Activated naive CD4-positive, alpha-beta T cell treated with anti-CD3 and anti-CD28 coated beads for 36 hours (primary cell): ENCODE data around the gene MARCHF5. TPM values are rescaled to one million over a fixed set of nuclear protein-coding genes. Genes with fewer than 3 reads are reported as not detected.
"Not testable (repeated sequence)": the region's sequence is repeated elsewhere in the genome, so short reads cannot be mapped to it uniquely, and the experiment has no call there.

ENCODE experiments used
- CTCF ChIA-PET: fragments of 350-600 bp; sonication (Branson Sonifier 250); formaldehyde crosslinking; loops from one replicate; lab custom pipeline; 2021; ENCODE audit warnings: antibody characterized with exemption; lab: Charles Lee
- DNase-seq: peaks from one replicate; pipeline ENCODE4 v3.0.0-alpha.2; 2020
- H3K27ac Mint-ChIP-seq: one replicate; pipeline ENCODE4 v1.8.0; 2021; ENCODE audit warnings: mild to moderate bottlenecking, mixed read lengths
- H3K27me3 Mint-ChIP-seq: one replicate; pipeline ENCODE4 v1.8.0; 2021; ENCODE audit warnings: low read depth, mixed read lengths
- H3K36me3 Mint-ChIP-seq: one replicate; pipeline ENCODE4 v1.8.0; 2021; ENCODE audit warnings: low read depth, mixed read lengths
- H3K4me1 Mint-ChIP-seq: one replicate; pipeline ENCODE4 v1.8.0; 2021; ENCODE audit warnings: low read depth, mixed read lengths
- H3K4me3 Mint-ChIP-seq: one replicate; pipeline ENCODE4 v1.8.0; 2021; ENCODE audit warnings: mild to moderate bottlenecking, moderate library complexity, mixed read lengths
- H3K9me3 Mint-ChIP-seq: one replicate; pipeline ENCODE4 v1.8.0; 2021; ENCODE audit warnings: mixed read lengths
- intact Hi-C: fragments of 100-400 bp; cut with micrococcal nuclease; formaldehyde crosslinking; loops from one replicate; pipeline ENCODE4 v1.15.1; 2023
- total RNA-seq, 2 experiments: library from RNA; stranded (reverse); gene quantifications; one replicate each; pipeline ENCODE4 v1.2.3, GENCODE V29; 2021

Gene MARCHF5
- total RNA-seq, 2 experiments from 2014 or later = 26.1 to 28.1 TPM

- Mint-ChIP-seq H3K4me1 (peaks cover 31% of the 10 kb centered on the region), H3K9me3 (no peaks in the 10 kb centered on the region), H3K36me3 (peaks cover 23% of the 10 kb centered on the region), H3K27ac (no peak overlapping the region), H3K4me3 (no peak overlapping the region), H3K27me3 (no peaks in the 10 kb centered on the region)
- CTCF ChIA-PET = interaction anchor here (1.4 kb wide), 1 partner anchor 16 kb away, joined by 4 read pairs; no protein-coding TSS in a partner anchor
- DNase-seq = no peak
- intact Hi-C loops = no loop called here
Observed at GRCh38 chr10:92309272-92309671, 18.3 kb downstream of the MARCHF5 start.

GRCh38 chr10:92313750-92314149, 22.8 kb downstream of the MARCHF5 start:
- Mint-ChIP-seq H3K9me3 (no peaks in the 10 kb centered on the region), H3K4me3 (no peak overlapping the region), H3K36me3 (peaks cover 33% of the 10 kb centered on the region), H3K27ac (no peak overlapping the region), H3K27me3 (no peaks in the 10 kb centered on the region), H3K4me1 (peaks cover 13% of the 10 kb centered on the region)
- intact Hi-C loops = no loop called here
- CTCF ChIA-PET = interaction anchor here (0.7 kb wide), 1 partner anchor 261 kb away, joined by 3 read pairs; no protein-coding TSS in a partner anchor
- no peak for DNase-seq

- Mint-ChIP-seq H3K4me1 (peaks cover 4% of the 10 kb centered on the region), H3K27ac (no peak overlapping the region), H3K36me3 (peaks cover 29% of the 10 kb centered on the region), H3K4me3 (no peak overlapping the region), H3K27me3 (no peaks in the 10 kb centered on the region), H3K9me3 (no peaks in the 10 kb centered on the region)
- intact Hi-C loops = no loop called here
- DNase-seq = no peak
- CTCF ChIA-PET = no interaction called here
Observed at GRCh38 chr10:92316610-92317009, 25.6 kb downstream of the MARCHF5 start.

- Mint-ChIP-seq H3K27ac (no peak overlapping the region), H3K36me3 (peaks cover 14% of the 10 kb centered on the region), H3K4me1 (peaks cover 8% of the 10 kb centered on the region), H3K4me3 (no peak overlapping the region), H3K9me3 (no peaks in the 10 kb centered on the region), H3K27me3 (no peaks in the 10 kb centered on the region)
- intact Hi-C loops = no loop called here
- DNase-seq = no peak
- CTCF ChIA-PET = interaction anchor here (0.8 kb wide), 1 partner anchor 12 kb away, joined by 3 read pairs; no protein-coding TSS in a partner anchor
Observed at GRCh38 chr10:92323079-92323478, 32.1 kb downstream of the MARCHF5 start.

GRCh38 chr10:92327445-92328433, 36.8 kb downstream of the MARCHF5 start:
- Mint-ChIP-seq H3K4me3 (no peak overlapping the region), H3K27me3 (no peaks in the 10 kb centered on the region), H3K4me1 (peaks cover 16% of the 10 kb centered on the region), H3K27ac (no peak overlapping the region), H3K36me3 (peaks cover 2% of the 10 kb centered on the region), H3K9me3 (no peaks in the 10 kb centered on the region)
- CTCF ChIA-PET = no interaction called here
- intact Hi-C loops = no loop called here
- DNase-seq = no peak

GRCh38 chr10:92328993-92329392, 38.0 kb downstream of the MARCHF5 start:
- Mint-ChIP-seq H3K4me1 (peaks cover 16% of the 10 kb centered on the region), H3K27me3 (no peaks in the 10 kb centered on the region), H3K36me3 (peaks cover 3% of the 10 kb centered on the region), H3K4me3 (no peak overlapping the region), H3K9me3 (no peaks in the 10 kb centered on the region), H3K27ac (no peak overlapping the region)
- CTCF ChIA-PET = no interaction called here
- no peak for DNase-seq
- intact Hi-C loops = no loop called here

GRCh38 chr10:92329927-92330326, 39.0 kb downstream of the MARCHF5 start:
- H3K9me3 Mint-ChIP-seq, H3K4me3 Mint-ChIP-seq, DNase-seq, intact Hi-C loops, H3K27ac Mint-ChIP-seq, CTCF ChIA-PET, H3K27me3 Mint-ChIP-seq, H3K36me3 Mint-ChIP-seq: not testable (repeated sequence)
- H3K4me1 Mint-ChIP-seq = peaks cover 16% of the 10 kb centered on the region

GRCh38 chr10:92342796-92343195, 51.8 kb downstream of the MARCHF5 start:
- Mint-ChIP-seq H3K36me3 (peaks cover 5% of the 10 kb centered on the region), H3K9me3 (no peaks in the 10 kb centered on the region), H3K4me3 (no peak overlapping the region), H3K27ac (no peak overlapping the region), H3K27me3 (no peaks in the 10 kb centered on the region), H3K4me1 (no peaks in the 10 kb centered on the region)
- no peak for DNase-seq
- intact Hi-C loops = no loop called here
- CTCF ChIA-PET = no interaction called here

GRCh38 chr10:92345575-92345974, 54.6 kb downstream of the MARCHF5 start:
- H3K27me3 Mint-ChIP-seq, CTCF ChIA-PET, H3K4me1 Mint-ChIP-seq, H3K27ac Mint-ChIP-seq, H3K4me3 Mint-ChIP-seq, DNase-seq, H3K9me3 Mint-ChIP-seq, intact Hi-C loops: not testable (repeated sequence)
- peaks cover 13% of the 10 kb centered on the region for H3K36me3 Mint-ChIP-seq

GRCh38 chr10:92347035-92347676, 56.2 kb downstream of the MARCHF5 start:
- H3K4me3 Mint-ChIP-seq, CTCF ChIA-PET, H3K9me3 Mint-ChIP-seq, H3K27me3 Mint-ChIP-seq, DNase-seq, H3K27ac Mint-ChIP-seq, intact Hi-C loops, H3K4me1 Mint-ChIP-seq: not testable (repeated sequence)
- peaks cover 12% of the 10 kb centered on the region for H3K36me3 Mint-ChIP-seq

- Mint-ChIP-seq H3K4me1 (no peaks in the 10 kb centered on the region), H3K36me3 (peaks cover 8% of the 10 kb centered on the region)
Observed at GRCh38 chr10:92350411-92350810, 59.4 kb downstream of the MARCHF5 start.

GRCh38 chr10:92354587-92354986, 63.6 kb downstream of the MARCHF5 start:
- Mint-ChIP-seq H3K4me1 (no peaks in the 10 kb centered on the region), H3K4me3 (no peak overlapping the region), H3K27ac (no peak overlapping the region), H3K36me3 (peaks cover 6% of the 10 kb centered on the region), H3K27me3 (no peaks in the 10 kb centered on the region), H3K9me3 (no peaks in the 10 kb centered on the region)
- no peak for DNase-seq
- CTCF ChIA-PET = no interaction called here
- intact Hi-C loops = no loop called here

More at GRCh38 chr10:92350411-92350810, 59.4 kb downstream of the MARCHF5 start:
- intact Hi-C loops = no loop called here
- H3K27me3 Mint-ChIP-seq = no peaks in the 10 kb centered on the region
- DNase-seq = no peak
- H3K27ac Mint-ChIP-seq = no peak overlapping the region
- no peaks in the 10 kb centered on the region for H3K9me3 Mint-ChIP-seq
- no peak overlapping the region for H3K4me3 Mint-ChIP-seq
- CTCF ChIA-PET = no interaction called here
